Measurements from ENCODE around the gene PPM1H. TPM values are rescaled to one million over a fixed set of nuclear protein-coding genes. Genes with fewer than 3 reads are reported as not detected.

PPM1H gene
- total RNA-seq, 3 donors from 2014 or later (not counting 1 experiment from before 2014, with no cell fraction given), result 0.18 to 2.1 (median 0.40) TPM

- Histone ChIP-seq H3K4me1 (ENCODE audit: control insufficient read depth, insufficient read depth, low read length) (peaks cover 16% of the 10 kb centered on the region), H3K4me3 (ENCODE audit: low read length) (no peak overlapping the region), H3K36me3 (ENCODE audit: control insufficient read depth, insufficient read depth, low read length) (no peaks in the 10 kb centered on the region), H3K27ac (ENCODE audit: low read length) (no peak overlapping the region), H3K27me3 (ENCODE audit: control insufficient read depth, insufficient read depth, low read length) (no peaks in the 10 kb centered on the region), H3K9me3 (ENCODE audit: control insufficient read depth, insufficient read depth, low read length) (no peaks in the 10 kb centered on the region)
- 63% methylated on average over 21 of the region's 21 CpGs for WGBS (ENCODE audit: insufficient coverage)
- intact Hi-C loops (cut with micrococcal nuclease), result no loop called here
- DNase-seq, result no peak
- H3K9me3 Mint-ChIP-seq, result no peaks in the 10 kb centered on the region
- peak in 1 of 3 donors; percentile 47 for ATAC-seq
- no peak overlapping the region for H3K27ac Mint-ChIP-seq
- peaks cover 11 to 12% of the 10 kb centered on the region in 2 donors for H3K4me1 Mint-ChIP-seq
- peaks cover 21 to 35% of the 10 kb centered on the region in 2 donors for H3K27me3 Mint-ChIP-seq (ENCODE audit: low read depth in 2 of 2)
- no peaks in the 10 kb centered on the region for H3K36me3 Mint-ChIP-seq
- H3K4me3 Mint-ChIP-seq, result no peak overlapping the region
- TF ChIP-seq CTCF (IDR thresholded peaks at IDR 0.05), result no peak
Observed at GRCh38 chr12:62654326-62655241, 280.4 kb downstream of the PPM1H start.

GRCh38 chr12:62653740-62654139 lies 281.2 kb downstream of the PPM1H start:
- H3K27me3 Mint-ChIP-seq (ENCODE audit: low read depth in 2 of 2), result peaks cover 20 to 33% of the 10 kb centered on the region in 2 donors

GRCh38 chr12:62653304-62653703 lies 281.6 kb downstream of the PPM1H start:
- DNase-seq (no peak), ATAC-seq (no peak)
- no peaks in the 10 kb centered on the region for H3K9me3 Mint-ChIP-seq
- no peak overlapping the region for H3K4me3 Mint-ChIP-seq
- peaks cover 20 to 28% of the 10 kb centered on the region in 2 donors for H3K27me3 Mint-ChIP-seq (ENCODE audit: low read depth in 2 of 2)
- peaks cover 16% of the 10 kb centered on the region for H3K4me1 ChIP-seq (ENCODE audit: control insufficient read depth, insufficient read depth, low read length)
- H3K27ac Mint-ChIP-seq, result no peak overlapping the region
- no peaks in the 10 kb centered on the region for H3K36me3 Mint-ChIP-seq
- 88% methylated on average over 3 of the region's 3 CpGs for WGBS (ENCODE audit: insufficient coverage)
- no peak overlapping the region for H3K27ac ChIP-seq (ENCODE audit: low read length)
- TF ChIP-seq CTCF (IDR thresholded peaks at IDR 0.05), result no peak
- intact Hi-C loops (cut with micrococcal nuclease), result no loop called here
- H3K4me3 ChIP-seq (ENCODE audit: low read length), result no peak overlapping the region
- no peaks in the 10 kb centered on the region for H3K36me3 ChIP-seq (ENCODE audit: control insufficient read depth, insufficient read depth, low read length)
- H3K27me3 ChIP-seq (ENCODE audit: control insufficient read depth, insufficient read depth, low read length), result no peaks in the 10 kb centered on the region
- no peaks in the 10 kb centered on the region for H3K9me3 ChIP-seq (ENCODE audit: control insufficient read depth, insufficient read depth, low read length)
- peaks cover 11 to 12% of the 10 kb centered on the region in 2 donors for H3K4me1 Mint-ChIP-seq

More at GRCh38 chr12:62653740-62654139, 281.2 kb downstream of the PPM1H start:
- no peaks in the 10 kb centered on the region for H3K27me3 ChIP-seq (ENCODE audit: control insufficient read depth, insufficient read depth, low read length)
- H3K4me3 ChIP-seq (ENCODE audit: low read length), result no peak overlapping the region
- no peak overlapping the region for H3K27ac ChIP-seq (ENCODE audit: low read length)
- H3K27ac Mint-ChIP-seq, result no peak overlapping the region
- H3K36me3 ChIP-seq (ENCODE audit: control insufficient read depth, insufficient read depth, low read length), result no peaks in the 10 kb centered on the region
- 94% methylated on average over 6 of the region's 6 CpGs for WGBS (ENCODE audit: insufficient coverage)
- intact Hi-C loops (cut with micrococcal nuclease), result no loop called here
- H3K4me3 Mint-ChIP-seq, result no peak overlapping the region
- peaks cover 16% of the 10 kb centered on the region for H3K4me1 ChIP-seq (ENCODE audit: control insufficient read depth, insufficient read depth, low read length)
- H3K36me3 Mint-ChIP-seq, result no peaks in the 10 kb centered on the region
- TF ChIP-seq CTCF (IDR thresholded peaks at IDR 0.05), result no peak
- H3K9me3 Mint-ChIP-seq, result no peaks in the 10 kb centered on the region
- no peak for ATAC-seq
- DNase-seq, result no peak
- no peaks in the 10 kb centered on the region for H3K9me3 ChIP-seq (ENCODE audit: control insufficient read depth, insufficient read depth, low read length)
- peaks cover 11 to 12% of the 10 kb centered on the region in 2 donors for H3K4me1 Mint-ChIP-seq
